H9 (cell line): ENCODE data around the gene VAV1. TPM values are rescaled to one million over a fixed set of nuclear protein-coding genes. Genes with fewer than 3 reads are reported as not detected.
A peak's percentile ranks its signal among the peaks of the same experiment; 100 is the strongest.

Experiments
- DNase-seq: peaks from one replicate; pipeline ENCODE4 v3.0.0-alpha.2; 2017
- H2AFZ ChIP-seq: one replicate; pipeline ENCODE4 v1.6.1; 2013; ENCODE audit warnings: mild to moderate bottlenecking, low read length, control low read depth, moderate library complexity
- H2AK5ac ChIP-seq: 2 replicates; pipeline ENCODE4 v1.6.1; 2013; ENCODE audit warnings: low read length, control low read depth, mixed read lengths; ENCODE audit not compliant: insufficient read length
- H2BK120ac ChIP-seq: one replicate; pipeline ENCODE4 v1.6.1; 2013; ENCODE audit warnings: low read depth, mild to moderate bottlenecking, low read length, control low read depth, inconsistent platforms; ENCODE audit not compliant: poor library complexity, severe bottlenecking
- H2BK12ac ChIP-seq: 2 replicates; pipeline ENCODE4 v1.6.1; 2013; ENCODE audit warnings: low read length, control low read depth, mixed read lengths, low read depth; ENCODE audit not compliant: insufficient read length
- H2BK15ac ChIP-seq: 2 replicates; pipeline ENCODE4 v1.6.1; 2013; ENCODE audit warnings: low read depth, low read length, control low read depth
- H2BK20ac ChIP-seq: one replicate; pipeline ENCODE4 v1.6.1; 2013; ENCODE audit warnings: low read depth, mild to moderate bottlenecking, low read length, control low read depth, inconsistent platforms; ENCODE audit not compliant: poor library complexity, severe bottlenecking
- H2BK5ac ChIP-seq: 2 replicates; pipeline ENCODE4 v1.6.1; 2013; ENCODE audit warnings: low read length, control low read depth, mixed read lengths; ENCODE audit not compliant: insufficient read length
- H3K14ac ChIP-seq: 2 replicates; pipeline ENCODE4 v1.6.1; 2013; ENCODE audit warnings: low read length, control low read depth; ENCODE audit not compliant: insufficient read depth
- H3K18ac ChIP-seq: 2 replicates; pipeline ENCODE4 v1.6.1; 2013; ENCODE audit warnings: low read depth, mild to moderate bottlenecking, mixed read lengths, low read length, control low read depth; ENCODE audit not compliant: insufficient read length
- H3K23ac ChIP-seq: 2 replicates; pipeline ENCODE4 v1.6.1; 2013; ENCODE audit warnings: low read length, control low read depth, mixed read lengths, low read depth; ENCODE audit not compliant: insufficient read length
- H3K23me2 ChIP-seq: 2 replicates; pipeline ENCODE4 v1.6.1; 2013; ENCODE audit warnings: low read depth, mild to moderate bottlenecking, mixed read lengths, low read length, control low read depth; ENCODE audit not compliant: insufficient read length, poor library complexity, severe bottlenecking
- H3K27ac ChIP-seq: 2 replicates; pipeline ENCODE4 v1.5.1; 2013; ENCODE audit warnings: low read length, control low read depth, mixed read lengths, low read depth; ENCODE audit not compliant: insufficient read length
- H3K27me3 ChIP-seq: 2 replicates; pipeline ENCODE4 v1.6.1; 2013; ENCODE audit warnings: low read length, control low read depth, inconsistent platforms; ENCODE audit not compliant: insufficient read depth
- H3K4ac ChIP-seq: 2 replicates; pipeline ENCODE4 v1.6.1; 2013; ENCODE audit warnings: low read depth, mild to moderate bottlenecking, control low read depth, inconsistent platforms, low read length, moderate library complexity
- H3K4me1 ChIP-seq: 2 replicates; pipeline ENCODE4 v1.6.1; 2013; ENCODE audit warnings: low read length, control low read depth, inconsistent platforms; ENCODE audit not compliant: insufficient read depth
- H3K4me2 ChIP-seq: 2 replicates; pipeline ENCODE4 v1.6.1; 2013; ENCODE audit warnings: low read length, control low read depth, mixed read lengths; ENCODE audit not compliant: insufficient read length, insufficient read depth
- H3K56ac ChIP-seq: 2 replicates; pipeline ENCODE4 v1.6.1; 2013; ENCODE audit warnings: low read depth, mild to moderate bottlenecking, mixed read lengths, low read length, control low read depth; ENCODE audit not compliant: insufficient read length
- H3K79me1 ChIP-seq: 2 replicates; pipeline ENCODE4 v1.6.1; 2013; ENCODE audit warnings: low read depth, mild to moderate bottlenecking, moderate library complexity, low read length, control low read depth, inconsistent platforms; ENCODE audit not compliant: insufficient read depth, poor library complexity, severe bottlenecking
- H3K79me2 ChIP-seq: 2 replicates; pipeline ENCODE4 v1.6.1; 2013; ENCODE audit warnings: low read length, control low read depth, inconsistent platforms; ENCODE audit not compliant: insufficient read depth
- H3K9ac ChIP-seq: 2 replicates; pipeline ENCODE4 v1.6.1; 2013; ENCODE audit warnings: low read length, control low read depth, mixed read lengths; ENCODE audit not compliant: insufficient read length; ENCODE audit errors: extremely low read depth
- H3K9me3 ChIP-seq: one replicate; pipeline ENCODE4 v1.6.1; 2013; ENCODE audit warnings: low read depth, low read length, inconsistent platforms; ENCODE audit not compliant: control insufficient read depth
- H3T11ph ChIP-seq: one replicate; pipeline ENCODE4 v1.6.1; 2013; ENCODE audit warnings: mild to moderate bottlenecking, low read length, control low read depth, inconsistent platforms
- H4K20me1 ChIP-seq: one replicate; pipeline ENCODE4 v1.6.1; 2013; ENCODE audit not compliant: control insufficient read depth, insufficient read length, insufficient read depth
- H4K5ac ChIP-seq: 2 replicates; pipeline ENCODE4 v1.6.1; 2013; ENCODE audit warnings: low read depth, mild to moderate bottlenecking, mixed read lengths, low read length, control low read depth; ENCODE audit not compliant: insufficient read length
- H4K8ac ChIP-seq: replicated peaks from 2 replicates; pipeline ENCODE4 v1.6.1; 2013; ENCODE audit warnings: low read length, control low read depth, mixed read lengths, low read depth; ENCODE audit not compliant: insufficient read length
- H4K91ac ChIP-seq: 2 replicates; pipeline ENCODE4 v1.6.1; 2013; ENCODE audit warnings: low read depth, mild to moderate bottlenecking, moderate library complexity, mixed read lengths, low read length, control low read depth; ENCODE audit not compliant: insufficient read length
- H3K27ac Mint-ChIP-seq, 3 experiments: 2 replicates in 2 of 3; 3 replicates in 1 of 3; pipeline ENCODE4 v1.8.0; 2020 to 2021; ENCODE audit warnings: mixed read lengths in 3 of 3, mild to moderate bottlenecking in 1 of 3, moderate library complexity in 1 of 3
- H3K27me3 Mint-ChIP-seq: 2 replicates; pipeline ENCODE4 v1.8.0; 2021; ENCODE audit warnings: low read depth, mild to moderate bottlenecking, moderate library complexity, mixed read lengths
- H3K36me3 Mint-ChIP-seq, 3 experiments: 2 replicates in 2 of 3; 3 replicates in 1 of 3; pipeline ENCODE4 v1.8.0; 2020 to 2021; ENCODE audit warnings: low read depth in 3 of 3, mixed read lengths in 3 of 3; ENCODE audit not compliant: insufficient read depth in 1 of 3
- H3K4me1 Mint-ChIP-seq, 2 experiments: 2 replicates each; pipeline ENCODE4 v1.8.0; 2020; ENCODE audit warnings: mixed read lengths in 2 of 2
- H3K4me3 Mint-ChIP-seq, 2 experiments: 2 replicates in 1 of 2; 3 replicates in 1 of 2; pipeline ENCODE4 v1.8.0; 2020 to 2021; ENCODE audit warnings: mild to moderate bottlenecking in 2 of 2, mixed read lengths in 2 of 2, moderate library complexity in 1 of 2
- H3K9me3 Mint-ChIP-seq, 2 experiments: 2 replicates in 1 of 2; 3 replicates in 1 of 2; pipeline ENCODE4 v1.8.0; 2020; ENCODE audit warnings: mild to moderate bottlenecking in 2 of 2, mixed read lengths in 2 of 2, moderate library complexity in 1 of 2
- WGBS: extraction: QIAGEN DNeasy Blood & Tissue Kit; methylation state at CpG from one replicate; pipeline ENCODE4 v1.1.7; 2013; ENCODE audit warnings: missing lambda C conversion rate, low lambda C conversion rate, mixed read lengths; ENCODE audit not compliant: insufficient read length; ENCODE audit errors: extremely low coverage; 5-methylcytosine and 5-hydroxymethylcytosine counted together
- total RNA-seq: library from RNA; stranded (reverse); gene quantifications from 2 replicates; pipeline ENCODE4 v1.2.1, GENCODE V29; 2021
- TF ChIP-seq, protein P1 (sequence below): fragments of 200-600 bp; sonication (generic); conservative IDR thresholded peaks from 3 replicates; pipeline ENCODE4 v1.8.0; 2021; ENCODE audit warnings: antibody characterized with exemption, mild to moderate bottlenecking

Gene VAV1
- total RNA-seq, 1 experiment from 2014 or later: 0.90 TPM

DNA sequence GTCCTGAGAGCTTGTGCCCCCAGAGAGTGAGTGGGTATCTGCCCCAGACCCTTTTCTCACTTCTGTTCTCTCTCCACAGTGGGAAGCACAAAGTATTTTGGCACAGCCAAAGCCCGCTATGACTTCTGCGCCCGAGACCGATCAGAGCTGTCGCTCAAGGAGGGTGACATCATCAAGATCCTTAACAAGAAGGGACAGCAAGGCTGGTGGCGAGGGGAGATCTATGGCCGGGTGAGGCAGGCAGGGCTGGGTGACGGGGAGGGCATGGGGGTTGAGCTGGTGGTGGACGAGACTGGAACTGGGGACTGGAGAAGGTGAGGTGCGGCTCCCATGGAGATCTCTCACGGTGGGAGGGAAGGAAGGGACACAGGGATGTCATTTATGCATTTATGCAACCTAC, 81.4 kb downstream of the VAV1 start:
- Mint-ChIP-seq H3K4me1 (no peaks in the 10 kb centered on the region), H3K4me3 (peak overlapping the region in 1 of 2 experiments; percentile 32; a peak in 1 of 5 replicates), H3K27ac (peak overlapping the region in 1 of 3 experiments; percentile 14; a peak in 1 of 7 replicates), H3K9me3 (peaks cover 2 to 66% of the 10 kb centered on the region in 2 experiments; a peak in 4 of 5 replicates), H3K36me3 (no peaks in the 10 kb centered on the region), H3K27me3 (peaks cover 3% of the 10 kb centered on the region)
- no peak overlapping the region for H3K4ac ChIP-seq
- H4K5ac ChIP-seq: no peak overlapping the region
- no peak overlapping the region for H3K27ac ChIP-seq
- H3K56ac ChIP-seq: no peak overlapping the region
- no peak overlapping the region for H2AFZ ChIP-seq
- H3K18ac ChIP-seq: no peak overlapping the region
- no peaks in the 10 kb centered on the region for H3K27me3 ChIP-seq
- no peak overlapping the region for H2BK5ac ChIP-seq
- H4K8ac ChIP-seq: no peak overlapping the region
- no peak overlapping the region for H2BK20ac ChIP-seq
- no peaks in the 10 kb centered on the region for H3K79me1 ChIP-seq
- TF ChIP-seq, protein P1, sequence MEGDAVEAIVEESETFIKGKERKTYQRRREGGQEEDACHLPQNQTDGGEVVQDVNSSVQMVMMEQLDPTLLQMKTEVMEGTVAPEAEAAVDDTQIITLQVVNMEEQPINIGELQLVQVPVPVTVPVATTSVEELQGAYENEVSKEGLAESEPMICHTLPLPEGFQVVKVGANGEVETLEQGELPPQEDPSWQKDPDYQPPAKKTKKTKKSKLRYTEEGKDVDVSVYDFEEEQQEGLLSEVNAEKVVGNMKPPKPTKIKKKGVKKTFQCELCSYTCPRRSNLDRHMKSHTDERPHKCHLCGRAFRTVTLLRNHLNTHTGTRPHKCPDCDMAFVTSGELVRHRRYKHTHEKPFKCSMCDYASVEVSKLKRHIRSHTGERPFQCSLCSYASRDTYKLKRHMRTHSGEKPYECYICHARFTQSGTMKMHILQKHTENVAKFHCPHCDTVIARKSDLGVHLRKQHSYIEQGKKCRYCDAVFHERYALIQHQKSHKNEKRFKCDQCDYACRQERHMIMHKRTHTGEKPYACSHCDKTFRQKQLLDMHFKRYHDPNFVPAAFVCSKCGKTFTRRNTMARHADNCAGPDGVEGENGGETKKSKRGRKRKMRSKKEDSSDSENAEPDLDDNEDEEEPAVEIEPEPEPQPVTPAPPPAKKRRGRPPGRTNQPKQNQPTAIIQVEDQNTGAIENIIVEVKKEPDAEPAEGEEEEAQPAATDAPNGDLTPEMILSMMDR: no peak
- H2BK12ac ChIP-seq: no peak overlapping the region
- H3K79me2 ChIP-seq: no peaks in the 10 kb centered on the region
- no peak overlapping the region for H2AK5ac ChIP-seq
- H3K23me2 ChIP-seq: peaks cover 4% of the 10 kb centered on the region
- no peak overlapping the region for H4K91ac ChIP-seq
- H3K9ac ChIP-seq: no peak overlapping the region
- WGBS: no CpG with 5 or more reads among the region's 11 CpGs
- no peak overlapping the region for H3K4me2 ChIP-seq
- H2BK120ac ChIP-seq: no peak overlapping the region
- H3T11ph ChIP-seq: no peak overlapping the region
- no peak for DNase-seq
- no peak overlapping the region for H3K14ac ChIP-seq
- no peak overlapping the region for H3K23ac ChIP-seq
- no peaks in the 10 kb centered on the region for H4K20me1 ChIP-seq
- H3K9me3 ChIP-seq: no peaks in the 10 kb centered on the region
- H2BK15ac ChIP-seq: no peak overlapping the region
- H3K4me1 ChIP-seq: no peaks in the 10 kb centered on the region
